ENCODE data around the gene HBEGF.

Gene HBEGF

GRCh38 chr5:140346348-140347221, at the start of gene HBEGF:
Gene HBEGF (minus strand): TSS chr5:140346603. CDS start chr5:140346328, 275 bp downstream.
- peak; percentile 39 to 46 for DNase-seq

- no peak for DNase-seq
These were observed 47.3 kb upstream of the HBEGF start for GRCh38 chr5:140393738-140394137.

GRCh38 chr5:140391732-140392131, 45.3 kb upstream of the HBEGF start:
- no peak for DNase-seq

- no peak for DNase-seq
These were observed 44.9 kb upstream of the HBEGF start for GRCh38 chr5:140391312-140391711.

GRCh38 chr5:140388052-140388451, 41.6 kb upstream of the HBEGF start:
- DNase-seq: no peak

- no peak for DNase-seq
These were observed 36.9 kb upstream of the HBEGF start for GRCh38 chr5:140383300-140383699.

- no peak for DNase-seq
These were observed 36.5 kb upstream of the HBEGF start for GRCh38 chr5:140382866-140383265.

- DNase-seq: no peak
These were observed 35.6 kb upstream of the HBEGF start for GRCh38 chr5:140381972-140382371.

- DNase-seq: no peak
These were observed 34.9 kb upstream of the HBEGF start for GRCh38 chr5:140381351-140381750.

GRCh38 chr5:140372971-140373487, 26.6 kb upstream of the HBEGF start:
- DNase-seq: peak; percentile 32 to 33

- no peak for DNase-seq
These were observed 25.2 kb upstream of the HBEGF start for GRCh38 chr5:140371356-140372151.

GRCh38 chr5:140367256-140368013, 21.0 kb upstream of the HBEGF start:
- no peak for DNase-seq

GRCh38 chr5:140366589-140367255, 20.3 kb upstream of the HBEGF start:
- no peak for DNase-seq

- DNase-seq: no peak
These were observed 19.5 kb upstream of the HBEGF start for GRCh38 chr5:140365941-140366340.

GRCh38 chr5:140365282-140365681, 18.9 kb upstream of the HBEGF start:
- DNase-seq: no peak

GRCh38 chr5:140364472-140364765, 18.0 kb upstream of the HBEGF start:
- DNase-seq: no peak

GRCh38 chr5:140363631-140364471, 17.4 kb upstream of the HBEGF start:
- DNase-seq: no peak

- peak; percentile 89 to 92 for DNase-seq
These were observed 16.6 kb upstream of the HBEGF start for GRCh38 chr5:140362875-140363630.

- DNase-seq: no peak
These were observed 15.9 kb upstream of the HBEGF start for GRCh38 chr5:140362311-140362710.

GRCh38 chr5:140361901-140362300, 15.5 kb upstream of the HBEGF start:
- no peak for DNase-seq

Measured in stimulated activated CD4-positive, alpha-beta T cell treated with anti-CD3 and anti-CD28 coated beads, Interleukin-2, amount 100 ng/mL, for 48 hours (primary cell).